Astrocyte (in vitro differentiated cells and primary cell): ENCODE results near the gene SEMA6C.

ENCODE experiments used
- EZH2 ChIP-seq: IDR thresholded peaks from 2 replicates; pipeline ENCODE4 v1.6.1; 2012; ENCODE audit warnings: mild to moderate bottlenecking, low read length, inconsistent platforms; ENCODE audit not compliant: insufficient read depth
- TF ChIP-seq, protein P1 (sequence below): IDR thresholded peaks from 2 replicates; pipeline ENCODE4 v1.5.1; 2011; ENCODE audit warnings: low read depth, mild to moderate bottlenecking, inconsistent platforms, low read length, moderate library complexity; ENCODE audit not compliant: insufficient read depth

DNA sequence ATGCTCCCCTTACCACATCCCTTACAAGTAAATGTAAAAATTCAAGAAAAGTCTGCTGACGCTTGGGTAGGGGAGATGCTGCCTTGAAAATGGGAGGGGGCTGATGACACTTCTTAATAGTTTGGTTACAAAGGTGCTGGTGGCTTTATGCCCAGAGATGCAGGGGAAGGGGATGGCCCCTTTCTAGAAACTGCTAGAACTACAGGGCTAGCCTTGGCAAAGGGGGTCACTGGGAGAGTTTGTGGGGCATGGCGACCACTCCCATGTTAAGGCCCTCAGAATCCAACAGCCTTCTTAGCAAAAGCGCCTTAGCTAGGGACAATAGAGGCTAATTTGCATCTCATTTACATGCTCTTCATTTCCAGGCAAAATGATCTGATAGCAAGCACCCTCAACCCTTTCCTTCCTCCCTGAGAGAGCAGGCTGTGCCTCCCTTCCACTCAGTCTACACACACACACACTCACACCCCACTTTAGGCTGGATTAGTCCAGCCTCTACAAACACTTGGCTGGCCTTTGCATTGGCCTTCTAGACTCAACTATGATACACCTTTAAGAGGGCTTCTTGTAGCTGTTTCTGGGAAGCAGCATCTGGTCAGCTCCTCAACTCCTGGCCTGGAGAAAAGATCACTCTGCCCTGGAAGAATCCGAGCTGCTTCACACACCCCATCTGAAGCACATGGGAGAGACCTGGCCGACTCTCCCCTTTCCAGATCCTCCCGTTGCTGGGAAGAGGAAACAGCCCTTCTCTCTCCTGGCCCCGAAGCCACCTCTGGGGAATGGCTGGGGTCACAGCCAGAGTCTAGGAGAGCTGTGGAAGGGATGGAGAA is 1.7 kb downstream of the SEMA6C start:
- TF ChIP-seq EZH2: no peak
- TF ChIP-seq, protein P1, sequence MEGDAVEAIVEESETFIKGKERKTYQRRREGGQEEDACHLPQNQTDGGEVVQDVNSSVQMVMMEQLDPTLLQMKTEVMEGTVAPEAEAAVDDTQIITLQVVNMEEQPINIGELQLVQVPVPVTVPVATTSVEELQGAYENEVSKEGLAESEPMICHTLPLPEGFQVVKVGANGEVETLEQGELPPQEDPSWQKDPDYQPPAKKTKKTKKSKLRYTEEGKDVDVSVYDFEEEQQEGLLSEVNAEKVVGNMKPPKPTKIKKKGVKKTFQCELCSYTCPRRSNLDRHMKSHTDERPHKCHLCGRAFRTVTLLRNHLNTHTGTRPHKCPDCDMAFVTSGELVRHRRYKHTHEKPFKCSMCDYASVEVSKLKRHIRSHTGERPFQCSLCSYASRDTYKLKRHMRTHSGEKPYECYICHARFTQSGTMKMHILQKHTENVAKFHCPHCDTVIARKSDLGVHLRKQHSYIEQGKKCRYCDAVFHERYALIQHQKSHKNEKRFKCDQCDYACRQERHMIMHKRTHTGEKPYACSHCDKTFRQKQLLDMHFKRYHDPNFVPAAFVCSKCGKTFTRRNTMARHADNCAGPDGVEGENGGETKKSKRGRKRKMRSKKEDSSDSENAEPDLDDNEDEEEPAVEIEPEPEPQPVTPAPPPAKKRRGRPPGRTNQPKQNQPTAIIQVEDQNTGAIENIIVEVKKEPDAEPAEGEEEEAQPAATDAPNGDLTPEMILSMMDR: no peak
